Stimulated activated CD8-positive, alpha-beta memory T cell treated with anti-CD3 and anti-CD28 coated beads, Interleukin-2, amount 100 ng/mL, for 1 hour (primary cell): ENCODE data around the gene ALG14.
"Not testable (repeated sequence)": the region's sequence is repeated elsewhere in the genome, so short reads cannot be mapped to it uniquely, and the experiment has no call there.

ENCODE experiments used
- DNase-seq, 2 donors: peaks; one replicate each; pipeline ENCODE4 v3.0.0-alpha.2; 2020; ENCODE audit warnings: low read depth in 2 of 2

Gene ALG14

DNA sequence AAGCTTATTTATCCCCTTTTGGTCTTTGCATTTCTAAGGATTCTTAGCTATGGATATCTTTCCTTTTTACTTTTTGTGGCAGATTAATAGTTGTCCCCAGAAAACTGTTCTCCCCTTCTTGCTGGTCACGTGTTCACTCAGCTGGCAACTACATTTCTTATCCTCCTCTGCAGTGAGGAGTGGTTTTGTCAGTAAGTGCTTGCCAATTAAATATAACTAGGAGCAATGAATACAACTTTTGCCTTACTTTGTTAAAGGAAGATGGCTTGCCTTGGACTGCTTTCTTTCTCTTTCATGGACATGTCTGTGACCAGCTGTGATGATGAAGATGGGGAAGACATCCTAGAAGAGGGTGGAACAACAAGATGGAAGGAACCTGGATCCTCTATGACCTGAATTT lies 15.6 kb upstream of the ALG14 start:
- DNase-seq, result no peak

DNA sequence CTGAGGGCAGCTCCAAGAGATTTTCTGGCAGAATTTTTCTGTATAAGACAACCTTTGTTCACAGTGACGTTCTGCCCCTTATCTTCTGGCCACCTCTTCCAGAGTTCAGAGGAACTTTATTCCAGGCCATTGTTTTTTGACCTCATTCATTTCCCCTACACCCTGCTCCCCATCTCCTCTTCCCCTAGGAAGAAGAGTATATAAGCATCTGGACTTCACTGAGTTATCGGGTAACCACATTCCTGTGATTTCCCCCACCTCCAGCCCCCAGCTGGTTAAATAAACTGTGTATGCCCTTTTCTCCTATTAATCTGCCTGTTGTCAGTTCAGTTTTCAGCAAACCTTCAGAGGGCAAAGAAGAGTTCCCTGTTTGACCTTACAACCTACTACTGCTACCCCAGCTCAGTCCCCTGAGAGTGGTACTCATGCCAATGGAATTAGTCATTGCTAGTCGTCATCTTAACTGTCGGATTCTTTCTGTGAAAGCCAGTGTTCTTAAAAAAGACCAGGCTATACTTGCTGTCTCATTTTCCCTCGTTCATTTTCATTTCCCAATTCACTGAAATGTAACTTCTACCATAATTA lies 14.3 kb upstream of the ALG14 start:
- DNase-seq, result no peak

DNA sequence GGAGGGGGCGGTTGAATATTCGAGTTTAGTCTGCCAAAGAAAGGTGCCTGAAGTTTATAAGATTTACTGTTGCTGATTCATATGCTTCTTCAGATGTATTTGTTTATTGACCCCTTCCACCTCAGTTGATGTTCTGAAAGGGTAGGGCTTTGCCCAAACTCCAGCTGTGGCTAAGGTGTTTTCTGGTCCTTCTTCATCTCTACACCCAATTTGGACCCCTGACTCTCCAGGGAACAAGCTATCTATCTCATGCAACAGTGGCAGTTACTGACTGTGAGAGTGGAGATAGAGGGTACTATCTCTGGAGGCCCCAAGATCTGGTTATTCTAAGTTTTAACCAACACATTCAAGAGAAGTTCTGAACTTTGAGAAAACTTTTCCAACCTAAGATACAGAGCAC lies 12.6 kb upstream of the ALG14 start:
- DNase-seq, result no peak

DNA sequence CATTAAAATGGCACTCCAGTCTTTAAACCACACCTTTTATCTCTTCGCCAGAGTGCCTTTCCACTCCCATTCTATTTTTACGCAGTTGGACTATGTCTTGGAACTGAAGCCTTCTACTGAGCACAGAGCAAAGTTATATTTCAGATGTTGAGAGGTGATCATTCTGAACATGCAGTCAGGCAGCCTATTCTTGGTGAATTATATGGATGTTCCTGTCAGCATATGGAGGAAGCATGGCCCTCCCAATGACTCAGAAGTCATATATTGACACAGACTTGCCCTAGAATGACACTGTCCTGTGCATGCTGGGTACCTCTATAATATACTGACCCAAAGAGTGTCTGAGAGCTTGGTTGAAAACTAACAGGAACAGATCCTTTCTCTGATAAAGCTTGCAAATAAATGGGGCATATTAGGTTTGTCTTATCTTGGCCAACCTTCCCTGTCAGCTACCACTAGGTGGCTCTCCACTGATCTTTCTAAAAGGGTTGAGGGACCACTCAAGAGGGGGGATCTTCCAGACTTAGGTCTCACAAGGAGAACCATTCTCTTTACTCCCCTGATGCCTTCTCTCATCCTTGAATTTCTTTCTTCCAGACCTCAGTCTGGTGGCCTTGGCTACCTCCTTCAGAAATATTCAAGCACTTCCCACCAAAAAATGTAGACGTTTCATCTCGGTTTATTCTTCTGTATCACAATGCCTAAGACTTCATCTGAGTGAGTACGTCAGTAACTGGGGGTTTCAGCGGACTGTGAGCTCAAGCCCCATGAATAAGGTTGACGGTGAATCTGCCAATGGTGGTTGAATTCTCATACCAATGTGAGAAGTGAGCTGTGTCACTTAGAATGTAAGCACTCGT lies 11.8 kb upstream of the ALG14 start:
- DNase-seq, result no peak

DNA sequence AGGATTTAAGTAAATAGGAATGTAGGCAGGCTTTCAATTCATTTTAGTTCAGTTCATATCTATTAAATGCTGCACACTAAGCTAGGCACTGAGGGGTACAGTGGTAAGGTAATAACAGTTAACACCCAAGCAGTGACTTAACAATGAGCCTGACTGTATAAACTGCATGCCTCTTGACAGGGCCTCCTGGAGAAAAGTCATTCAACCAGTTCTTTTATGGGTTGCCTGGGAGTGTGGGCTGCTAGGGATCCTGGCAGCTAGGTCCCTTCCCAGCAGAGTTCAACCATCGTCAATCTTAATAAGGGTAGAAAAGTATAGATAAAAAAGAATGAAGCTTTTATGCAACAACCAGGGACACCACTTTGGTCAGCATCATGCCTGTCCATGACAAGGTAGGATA lies 8.1 kb upstream of the ALG14 start:
- no peak for DNase-seq

DNA sequence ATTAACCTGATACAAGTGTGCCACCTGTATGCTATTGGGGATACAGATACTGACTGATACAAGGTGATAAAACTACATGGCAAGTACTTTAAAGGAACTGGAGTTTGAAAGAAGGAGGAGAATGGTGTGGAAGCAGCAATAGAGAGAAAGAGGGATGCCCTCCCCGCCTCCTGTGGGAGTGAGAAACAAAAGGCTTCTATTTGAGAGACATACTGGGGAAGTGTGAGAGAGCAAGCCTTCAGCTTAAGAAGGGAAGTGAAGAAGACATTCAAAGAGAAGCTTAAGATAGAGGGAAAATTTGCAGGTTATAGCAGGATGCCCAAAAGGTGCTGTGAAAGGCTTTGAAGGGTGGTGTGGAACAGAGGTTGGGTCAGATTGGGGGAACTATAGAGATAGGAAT lies 7.7 kb upstream of the ALG14 start:
- no peak for DNase-seq

DNA sequence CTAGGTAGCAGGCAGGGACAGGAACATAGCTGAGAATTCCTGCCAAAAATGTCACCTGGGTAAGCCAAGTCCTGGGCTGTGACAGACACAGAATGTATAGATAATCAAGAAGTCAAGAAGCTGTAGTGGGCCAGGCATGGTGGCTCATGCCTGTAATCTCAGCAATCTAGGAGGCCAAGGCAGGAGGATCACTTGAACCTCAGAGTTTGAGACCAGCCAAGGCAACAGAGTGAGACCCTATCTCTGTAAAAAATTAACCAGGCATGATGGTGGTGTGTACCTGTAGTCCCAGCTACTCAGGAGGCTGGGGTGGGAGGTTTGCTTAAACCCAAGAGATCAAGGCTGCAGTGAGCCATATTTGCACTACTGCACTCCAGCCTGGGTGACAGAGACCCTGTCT lies 3.3 kb upstream of the ALG14 start:
- DNase-seq, result no peak

DNA sequence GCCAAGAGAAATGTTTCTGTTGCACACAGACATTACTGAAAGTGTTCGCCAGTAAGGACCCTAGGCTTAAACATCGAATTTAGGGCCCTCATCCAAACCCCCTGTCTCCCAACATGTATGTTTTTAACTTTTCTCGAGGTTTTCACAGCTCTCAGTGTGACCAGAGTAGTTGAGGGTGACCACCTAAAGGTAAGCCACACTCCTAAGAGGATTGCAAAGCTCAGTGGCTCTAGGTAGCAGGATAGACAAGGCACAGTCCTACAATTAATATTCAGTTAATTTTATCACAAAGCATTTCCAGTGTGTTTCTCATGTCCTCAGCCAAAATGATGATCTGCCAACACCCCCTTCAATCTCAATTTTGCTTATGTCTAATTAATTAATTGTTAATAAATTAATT lies 695 bp upstream of the ALG14 start:
- DNase-seq, result no peak

DNA sequence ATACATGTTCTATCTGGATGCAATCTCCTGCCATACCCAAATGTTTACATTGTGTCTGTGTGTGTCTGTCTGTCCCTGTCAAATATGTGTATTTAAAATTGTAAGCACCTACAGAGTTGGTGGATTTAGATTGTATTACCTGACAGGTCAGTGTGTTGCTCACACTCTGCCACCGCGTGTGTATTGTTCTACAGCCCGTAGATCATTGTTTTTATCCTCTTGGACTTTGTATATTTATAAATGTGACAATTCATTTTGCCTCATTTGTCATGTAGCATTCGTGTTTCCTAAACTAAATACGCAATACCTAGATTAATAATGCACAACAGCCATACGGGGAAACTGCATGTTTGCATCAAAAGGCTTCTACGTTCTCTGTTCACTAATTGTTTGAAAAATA lies 634 bp downstream of the ALG14 start:
- no peak for DNase-seq

DNA sequence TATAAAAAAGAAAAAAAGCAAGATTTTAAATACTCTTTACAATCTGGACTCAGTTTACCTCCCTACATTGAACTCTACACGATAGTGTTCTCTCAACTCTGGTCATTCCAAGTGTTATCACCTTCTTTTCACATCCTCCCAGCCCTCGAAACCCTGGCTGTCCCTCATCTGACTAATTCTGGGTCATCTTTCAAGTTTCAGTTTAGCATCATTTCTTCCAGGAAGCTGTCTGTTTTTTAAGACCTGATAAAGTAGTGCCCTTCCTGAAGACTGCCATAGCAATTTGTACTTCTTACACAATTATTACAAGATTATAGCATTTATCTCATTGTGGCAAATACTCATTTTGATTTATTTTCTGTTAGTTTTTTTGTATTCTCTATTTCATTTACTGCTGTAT lies 1.2 kb downstream of the ALG14 start:
- DNase-seq, result no peak

DNA sequence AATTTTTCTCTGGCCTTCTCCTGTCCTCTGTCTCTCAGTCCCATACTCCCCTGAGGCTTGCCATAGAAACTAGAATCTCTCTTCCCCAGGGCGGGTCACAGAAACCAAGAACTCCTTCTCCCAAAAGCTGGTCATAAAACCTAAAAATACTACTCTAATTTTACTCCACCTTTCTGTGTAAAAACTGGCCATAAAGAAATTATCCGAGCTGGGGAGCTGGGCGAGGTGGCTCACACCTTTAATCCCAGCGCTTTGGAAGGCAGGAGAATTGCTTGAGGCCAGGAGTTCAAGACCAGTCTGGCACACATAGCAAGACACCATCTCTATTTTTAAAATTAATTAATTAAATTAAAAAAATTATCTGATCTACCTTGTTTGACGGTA lies 3.0 kb downstream of the ALG14 start:
- no peak for DNase-seq

DNA sequence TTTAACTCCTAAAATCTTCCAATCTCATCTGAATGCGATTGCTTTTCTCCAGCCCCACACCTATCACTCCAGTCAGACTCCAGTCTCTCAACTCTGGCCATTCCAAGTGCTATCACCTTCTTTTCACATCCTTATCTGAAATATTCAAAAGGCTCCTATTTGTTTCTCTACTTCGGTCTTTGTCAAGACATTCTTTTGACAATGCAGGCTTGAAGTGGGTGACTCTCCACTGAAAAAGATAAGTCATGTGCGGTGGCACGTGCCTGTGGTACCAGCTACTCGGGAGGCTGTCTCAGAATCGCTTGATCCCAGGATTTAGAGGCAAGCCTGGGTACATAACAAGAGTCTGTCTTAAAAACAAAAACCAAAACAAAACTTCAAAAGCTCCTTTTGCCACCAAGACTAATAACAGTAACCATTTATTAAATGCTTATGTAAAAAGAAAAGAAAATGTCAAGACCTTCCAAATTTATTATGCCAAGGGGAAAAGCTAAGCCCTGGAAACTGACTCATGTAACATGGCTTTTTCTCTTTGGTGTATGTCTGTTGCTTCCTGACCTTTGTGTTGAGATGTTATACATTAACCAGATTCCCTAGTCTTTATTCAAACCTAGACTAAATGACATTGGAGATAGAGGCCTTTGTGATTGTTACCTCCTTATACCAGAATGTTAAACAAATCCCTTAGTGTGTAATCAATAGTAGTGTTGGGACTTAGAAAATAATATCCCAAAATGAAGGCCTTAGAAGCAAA lies 3.6 kb downstream of the ALG14 start:
- DNase-seq, result no peak

DNA sequence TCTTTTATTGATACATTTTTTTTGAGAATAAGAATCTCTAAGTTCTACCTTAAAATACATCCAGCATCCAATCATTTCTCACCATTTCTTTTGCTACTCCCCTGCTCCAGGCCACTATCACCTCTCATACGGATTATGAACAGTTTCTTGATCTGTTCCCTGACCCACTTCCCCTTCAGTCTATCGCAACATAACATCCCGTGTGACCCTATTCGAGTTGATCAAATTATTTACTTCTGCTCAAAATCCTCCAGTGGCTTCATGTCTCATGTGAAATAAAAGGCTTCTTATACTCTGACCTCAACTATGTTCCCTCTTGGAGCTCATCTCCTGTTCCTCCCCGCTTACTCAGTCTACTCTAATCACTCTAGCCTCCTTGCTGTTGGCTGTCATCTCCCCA lies 5.2 kb downstream of the ALG14 start:
- no peak for DNase-seq

DNA sequence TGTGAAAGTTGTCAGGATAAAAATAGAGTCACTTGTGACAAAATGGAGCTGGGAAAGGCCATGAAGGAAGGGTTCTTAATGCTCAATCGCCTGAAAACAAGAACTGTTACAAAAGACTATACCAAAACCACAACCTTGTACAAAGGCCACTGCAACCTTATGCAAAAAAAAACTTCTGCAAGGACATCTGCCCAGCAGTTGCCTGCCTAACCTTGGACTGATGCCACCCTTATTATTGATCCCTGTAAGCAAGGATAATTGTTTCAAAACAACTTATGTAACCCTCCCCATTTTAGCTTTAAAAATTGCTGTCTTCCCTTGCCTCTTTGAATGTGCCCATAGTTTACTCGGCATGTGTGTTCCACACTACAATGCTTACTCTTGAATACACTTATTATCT lies 5.7 kb downstream of the ALG14 start:
- DNase-seq, result no peak

DNA sequence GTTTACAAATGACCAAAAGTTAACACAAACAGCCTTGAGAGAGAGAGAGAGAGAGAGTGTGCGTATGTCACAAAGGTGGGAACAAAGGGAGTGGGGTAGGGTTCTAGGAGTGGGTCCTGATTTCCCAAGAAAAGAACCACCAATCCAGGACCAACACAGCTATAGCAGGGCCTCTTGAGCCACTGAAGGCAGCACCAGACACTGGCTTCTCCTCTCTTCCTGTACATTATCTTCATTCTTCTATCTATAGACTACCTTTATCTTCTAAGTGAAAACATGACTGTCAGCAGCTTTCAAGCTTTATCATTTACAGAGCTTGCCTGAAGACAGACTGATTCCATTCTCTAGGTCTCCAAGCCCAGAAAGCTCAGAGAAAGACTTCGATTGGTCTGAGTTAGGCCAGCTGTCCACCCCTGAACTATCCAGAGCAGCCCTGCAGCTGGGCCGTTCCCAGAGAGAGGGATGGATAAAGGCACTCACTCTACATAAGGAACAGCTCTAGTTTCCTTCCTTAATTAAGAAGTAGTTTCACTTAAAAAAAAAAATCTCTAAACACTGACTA lies 11.2 kb downstream of the ALG14 start:
- DNase-seq, result no peak

DNA sequence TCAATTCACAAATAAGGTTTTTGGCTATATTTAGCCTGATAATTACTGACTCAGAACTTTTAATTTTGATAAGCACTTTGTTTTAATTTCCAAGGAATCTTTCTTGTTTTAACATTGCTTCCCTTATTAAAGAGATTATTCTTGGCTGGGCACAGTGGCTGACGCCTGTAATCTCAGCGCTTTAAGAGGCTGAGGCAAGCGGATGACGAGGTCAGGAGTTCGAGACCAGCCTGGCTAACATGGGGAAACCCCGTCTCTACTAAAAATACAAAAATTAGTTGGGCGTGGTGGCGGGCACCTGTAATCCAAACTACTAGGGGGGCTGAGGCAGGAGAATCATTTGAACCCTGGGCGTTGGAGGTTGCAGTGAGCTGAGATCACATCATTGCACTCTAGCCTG lies 13.8 kb downstream of the ALG14 start:
- DNase-seq, result no peak

DNA sequence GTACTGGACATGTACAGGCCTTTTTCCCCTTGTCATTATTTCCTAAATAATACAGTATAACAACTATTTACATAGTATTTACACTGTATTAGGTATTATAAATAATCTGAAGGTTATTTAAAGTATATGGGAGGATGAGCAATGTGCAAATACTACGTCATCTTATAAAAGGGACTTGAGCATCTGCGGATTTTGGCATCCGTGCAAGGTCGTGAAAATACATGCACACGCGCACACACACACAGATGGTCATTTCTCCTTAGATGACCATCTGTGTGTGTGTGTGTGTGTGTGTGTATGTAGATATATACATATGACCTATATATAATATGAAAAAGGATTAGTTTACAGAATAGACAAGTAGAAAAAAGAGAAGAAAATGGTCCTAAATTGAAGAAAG lies 15.4 kb downstream of the ALG14 start:
- DNase-seq, result no peak

DNA sequence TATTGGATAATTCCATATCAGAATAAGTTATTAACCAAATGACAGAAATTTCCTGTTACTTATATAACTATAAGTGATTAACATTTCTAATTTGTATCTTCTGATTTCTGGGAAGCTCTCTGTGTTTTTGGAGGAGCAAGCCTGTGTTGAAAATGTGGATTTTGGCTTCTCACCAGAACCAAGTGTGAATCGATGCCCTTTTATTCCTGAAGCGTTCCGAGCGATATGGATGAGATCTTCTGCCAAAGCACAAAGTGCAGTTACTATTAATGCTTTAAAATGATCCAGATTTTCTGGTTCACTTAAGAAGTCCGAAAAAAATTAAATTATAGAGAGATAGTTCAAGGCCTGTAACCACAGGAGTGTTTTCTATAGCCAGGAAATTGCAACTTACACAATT lies 22.8 kb downstream of the ALG14 start:
- no peak for DNase-seq

DNA sequence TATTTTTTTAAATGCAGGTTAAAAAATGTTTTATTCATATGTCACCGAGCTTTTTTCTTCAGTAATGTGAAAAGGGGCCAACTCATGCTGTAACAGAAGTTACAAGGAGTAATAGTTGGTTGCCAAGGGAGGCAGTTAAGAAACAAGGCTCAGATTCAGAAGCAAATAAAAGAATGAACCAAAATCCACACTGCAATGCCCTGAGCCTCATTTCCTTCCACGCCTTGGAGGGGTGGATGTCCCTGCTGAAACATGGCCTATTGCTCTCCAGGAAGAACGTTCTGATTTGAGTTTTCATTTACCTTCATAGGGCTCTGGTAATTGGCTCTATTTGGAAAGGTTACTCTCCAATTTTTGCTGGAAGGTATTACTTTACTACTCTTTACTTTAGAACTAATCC lies 24.4 kb downstream of the ALG14 start:
- DNase-seq, result no peak

DNA sequence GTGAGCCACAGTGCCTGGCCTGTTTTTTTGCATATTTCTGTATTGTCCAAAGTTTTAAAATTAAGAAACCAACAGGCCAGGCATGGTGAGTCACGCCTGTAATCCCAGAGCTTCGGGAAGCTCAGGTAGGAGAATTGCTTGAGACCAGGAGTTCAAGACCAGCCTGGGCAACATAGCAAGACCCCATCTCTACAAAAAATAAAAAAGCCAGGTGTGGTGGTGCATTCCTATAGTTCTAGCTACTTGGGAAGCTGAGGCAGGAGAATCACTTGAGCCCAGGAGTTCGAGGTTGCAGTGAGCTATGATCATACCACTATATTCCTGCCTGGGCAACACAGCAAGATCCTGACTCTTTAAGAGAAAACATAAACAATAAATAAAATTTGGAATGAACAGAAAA lies 25.1 kb downstream of the ALG14 start:
- not testable (repeated sequence) for DNase-seq

DNA sequence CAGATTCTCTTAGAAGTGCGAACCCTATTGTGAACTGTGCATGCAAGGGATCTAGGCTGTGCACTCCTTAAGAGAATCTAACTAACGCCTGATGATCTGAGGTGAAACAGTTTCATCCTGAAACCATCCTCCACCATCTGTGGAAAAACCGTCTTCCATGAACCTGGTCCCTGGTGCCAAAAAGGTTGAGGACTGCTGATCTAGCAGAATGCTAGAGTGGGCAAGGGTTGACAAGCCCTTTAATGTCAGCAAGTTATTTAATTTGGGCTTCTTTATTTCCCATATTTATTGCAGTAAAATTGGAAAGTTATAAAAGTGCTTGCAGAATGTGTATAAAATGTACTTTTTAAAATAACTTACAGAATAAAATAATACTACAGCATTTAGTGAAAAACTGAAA lies 26.4 kb downstream of the ALG14 start:
- no peak for DNase-seq

DNA sequence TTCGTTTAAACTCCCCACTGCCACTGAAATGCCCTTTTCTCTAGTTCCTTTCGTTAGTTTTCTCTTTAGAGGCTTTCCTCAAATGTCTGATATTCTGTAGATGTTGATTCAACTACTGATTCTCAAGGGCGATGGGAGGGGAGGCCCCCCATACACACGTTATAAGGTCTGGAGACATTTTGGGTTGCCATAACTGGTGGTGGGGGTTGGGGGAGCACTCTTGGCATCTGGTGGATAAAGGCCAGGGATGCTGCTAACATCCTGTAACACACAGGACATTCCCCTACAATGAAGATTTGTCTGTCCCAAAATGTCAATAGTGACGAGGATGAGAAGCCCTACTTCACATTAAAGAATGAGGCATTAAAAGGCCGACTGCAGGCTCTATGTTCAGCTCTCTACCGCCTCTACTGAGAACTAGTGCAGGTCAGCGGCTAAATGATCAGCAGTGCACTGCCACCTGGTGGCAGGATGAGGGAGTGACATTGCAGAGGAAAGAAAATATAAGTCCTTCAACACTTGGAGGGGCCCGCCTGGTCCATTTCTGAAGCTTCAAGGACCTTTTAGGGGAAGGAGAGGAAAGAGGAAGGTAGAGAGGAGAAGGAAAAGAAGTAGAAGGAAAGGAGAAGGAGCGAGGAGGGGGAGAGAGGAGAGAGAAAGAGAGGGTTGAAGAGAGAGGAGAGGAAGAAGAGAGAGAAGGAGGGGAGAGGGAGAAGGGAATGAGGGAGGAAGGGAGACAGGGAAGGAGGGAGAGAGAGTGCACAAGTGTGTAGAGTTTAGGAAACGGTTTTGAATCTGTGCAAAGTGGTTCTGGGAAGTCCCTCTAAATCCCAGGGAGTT lies 29.4 kb downstream of the ALG14 start:
- peak; percentile 59 to 63 for DNase-seq
